HUES48 (cell line): Measurements from ENCODE around the gene FBXO44.
"Not testable (repeated sequence)": the region's sequence is repeated elsewhere in the genome, so short reads cannot be mapped to it uniquely, and the experiment has no call there.

Source experiments
- H3K27ac ChIP-seq: one replicate; pipeline ENCODE4 v1.7.0; 2013; ENCODE audit warnings: low read depth, low read length, inconsistent platforms
- H3K27me3 ChIP-seq: 2 replicates; pipeline ENCODE4 v1.6.1; 2013; ENCODE audit warnings: mild to moderate bottlenecking, low read length; ENCODE audit not compliant: control insufficient read depth, insufficient read depth
- H3K36me3 ChIP-seq: 2 replicates; pipeline ENCODE4 v1.6.1; 2013; ENCODE audit warnings: low read length; ENCODE audit not compliant: control insufficient read depth, insufficient read depth
- H3K4me1 ChIP-seq: 2 replicates; pipeline ENCODE4 v1.6.1; 2013; ENCODE audit warnings: mild to moderate bottlenecking, low read length; ENCODE audit not compliant: control insufficient read depth, insufficient read depth
- H3K4me3 ChIP-seq: 2 replicates; pipeline ENCODE4 v1.5.1; 2013; ENCODE audit warnings: mild to moderate bottlenecking, low read depth, low read length
- H3K9ac ChIP-seq: 2 replicates; pipeline ENCODE4 v1.6.1; 2013; ENCODE audit warnings: mild to moderate bottlenecking, low read depth, low read length, moderate library complexity
- H3K9me3 ChIP-seq: 2 replicates; pipeline ENCODE4 v1.6.1; 2013; ENCODE audit warnings: low read length; ENCODE audit not compliant: control insufficient read depth, insufficient read depth

The FBXO44 gene

GRCh38 chr1:11640101-11640500 is 14.6 kb upstream of the FBXO44 start:
- no peak overlapping the region for H3K9ac ChIP-seq
- no peaks in the 10 kb centered on the region for H3K27me3 ChIP-seq
- H3K36me3 ChIP-seq, result no peaks in the 10 kb centered on the region
- H3K9me3 ChIP-seq, result no peaks in the 10 kb centered on the region
- H3K4me1 ChIP-seq, result no peaks in the 10 kb centered on the region
- no peak overlapping the region for H3K4me3 ChIP-seq
- H3K27ac ChIP-seq, result no peak overlapping the region

- H3K27ac ChIP-seq, result no peak overlapping the region
- H3K27me3 ChIP-seq, result no peaks in the 10 kb centered on the region
- no peak overlapping the region for H3K9ac ChIP-seq
- no peaks in the 10 kb centered on the region for H3K4me1 ChIP-seq
- H3K4me3 ChIP-seq, result no peak overlapping the region
- no peaks in the 10 kb centered on the region for H3K9me3 ChIP-seq
- H3K36me3 ChIP-seq, result no peaks in the 10 kb centered on the region
Observed at GRCh38 chr1:11640944-11641343, 13.7 kb upstream of the FBXO44 start.

- Histone ChIP-seq H3K27me3 (no peaks in the 10 kb centered on the region), H3K36me3 (no peaks in the 10 kb centered on the region), H3K4me1 (no peaks in the 10 kb centered on the region), H3K9me3 (no peaks in the 10 kb centered on the region), H3K4me3 (no peak overlapping the region), H3K9ac (no peak overlapping the region), H3K27ac (no peak overlapping the region)
Observed at GRCh38 chr1:11641776-11642305, 12.8 kb upstream of the FBXO44 start.

GRCh38 chr1:11642418-11643017 is 12.2 kb upstream of the FBXO44 start:
- not testable (repeated sequence) for H3K27ac ChIP-seq, H3K27me3 ChIP-seq, H3K4me3 ChIP-seq, H3K4me1 ChIP-seq, H3K9me3 ChIP-seq, H3K9ac ChIP-seq, H3K36me3 ChIP-seq

- 0 out of 2 replicates have a peak, but pooled peaks cover 2% of the 10 kb centered on the region for H3K36me3 ChIP-seq
- no peaks in the 10 kb centered on the region for H3K9me3 ChIP-seq
- peaks cover 4% of the 10 kb centered on the region; the same call in 1 of the 2 replicates for H3K4me1 ChIP-seq
- no peaks in the 10 kb centered on the region for H3K27me3 ChIP-seq
- no peak overlapping the region for H3K27ac ChIP-seq
- no peak overlapping the region for H3K4me3 ChIP-seq
- no peak overlapping the region for H3K9ac ChIP-seq
Observed at GRCh38 chr1:11643782-11644181, 10.9 kb upstream of the FBXO44 start.

GRCh38 chr1:11645270-11645669 is 9.4 kb upstream of the FBXO44 start:
- Histone ChIP-seq H3K4me1 (peaks cover 9% of the 10 kb centered on the region; the same call in 1 of the 2 replicates), H3K9me3 (no peaks in the 10 kb centered on the region), H3K27me3 (peaks cover 6% of the 10 kb centered on the region; the same call in 1 of the 2 replicates)

GRCh38 chr1:11645670-11646265 is 8.9 kb upstream of the FBXO44 start:
- no peak overlapping the region for H3K4me3 ChIP-seq
- no peaks in the 10 kb centered on the region for H3K9me3 ChIP-seq
- no peak overlapping the region for H3K27ac ChIP-seq
- H3K36me3 ChIP-seq, result 0 out of 2 replicates have a peak, but pooled peaks cover 2% of the 10 kb centered on the region
- peaks cover 10% of the 10 kb centered on the region; the same call in 1 of the 2 replicates for H3K27me3 ChIP-seq
- H3K4me1 ChIP-seq, result peaks cover 14% of the 10 kb centered on the region
- no peak overlapping the region for H3K9ac ChIP-seq

More at GRCh38 chr1:11645270-11645669, 9.4 kb upstream of the FBXO44 start:
- Histone ChIP-seq H3K27ac (no peak overlapping the region), H3K9ac (no peak overlapping the region), H3K36me3 (0 out of 2 replicates have a peak, but pooled peaks cover 2% of the 10 kb centered on the region), H3K4me3 (no peak overlapping the region)

GRCh38 chr1:11646317-11646716 is 8.4 kb upstream of the FBXO44 start:
- Histone ChIP-seq H3K9ac (no peak overlapping the region), H3K4me3 (no peak overlapping the region), H3K27me3 (peaks cover 15% of the 10 kb centered on the region)

GRCh38 chr1:11647333-11647732 is 7.3 kb upstream of the FBXO44 start:
- Histone ChIP-seq H3K4me3 (no peak overlapping the region), H3K4me1 (peaks cover 18% of the 10 kb centered on the region), H3K36me3 (0 out of 2 replicates have a peak, but pooled peaks cover 2% of the 10 kb centered on the region), H3K27me3 (peaks cover 24% of the 10 kb centered on the region), H3K9ac (no peak overlapping the region), H3K9me3 (no peaks in the 10 kb centered on the region), H3K27ac (no peak overlapping the region)

More at GRCh38 chr1:11646317-11646716, 8.4 kb upstream of the FBXO44 start:
- 0 out of 2 replicates have a peak, but pooled peaks cover 2% of the 10 kb centered on the region for H3K36me3 ChIP-seq
- no peak overlapping the region for H3K27ac ChIP-seq
- H3K9me3 ChIP-seq, result no peaks in the 10 kb centered on the region
- peaks cover 18% of the 10 kb centered on the region for H3K4me1 ChIP-seq

GRCh38 chr1:11648039-11648438 is 6.6 kb upstream of the FBXO44 start:
- H3K4me1 ChIP-seq, result peaks cover 25% of the 10 kb centered on the region
- no peaks in the 10 kb centered on the region for H3K9me3 ChIP-seq
- no peak overlapping the region for H3K4me3 ChIP-seq
- 0 out of 2 replicates have a peak, but pooled peaks cover 2% of the 10 kb centered on the region for H3K36me3 ChIP-seq
- H3K27ac ChIP-seq, result no peak overlapping the region
- H3K9ac ChIP-seq, result no peak overlapping the region
- peaks cover 31% of the 10 kb centered on the region for H3K27me3 ChIP-seq

- Histone ChIP-seq H3K9ac (no peak overlapping the region), H3K9me3 (no peaks in the 10 kb centered on the region), H3K4me1 (peaks cover 29% of the 10 kb centered on the region), H3K36me3 (0 out of 2 replicates have a peak, but pooled peaks cover 2% of the 10 kb centered on the region), H3K27me3 (peaks cover 34% of the 10 kb centered on the region), H3K27ac (no peak overlapping the region), H3K4me3 (no peak overlapping the region; the same call in 1 of the 2 replicates)
Observed at GRCh38 chr1:11648732-11649158, 5.9 kb upstream of the FBXO44 start.
